T-helper 1 cell (primary cell): ENCODE results near the gene GP2.
A peak's percentile ranks its signal among the peaks of the same experiment; 100 is the strongest.

Experiments used
- DNase-seq, 5 donors: peaks; one replicate each; pipeline ENCODE4 v3.0.0-alpha.2; 2012 to 2020

The GP2 gene

DNA sequence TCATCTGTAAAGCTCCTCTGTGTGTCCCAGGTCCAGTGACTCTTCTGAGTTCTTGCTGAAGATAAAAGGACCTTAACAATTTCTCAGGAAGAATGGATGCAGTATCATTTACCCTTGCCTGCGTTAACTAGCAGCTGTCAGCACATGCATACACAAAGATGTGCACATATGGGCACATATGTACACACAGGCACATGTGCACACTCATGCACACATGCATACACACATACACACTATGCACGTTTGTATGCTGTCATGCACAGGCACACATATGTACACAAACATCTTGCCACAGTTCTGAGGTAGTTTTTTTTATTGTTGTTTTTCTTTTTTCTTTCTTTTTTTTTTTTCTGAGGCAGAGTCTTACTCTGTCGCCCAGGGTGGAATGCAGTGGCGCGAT is 24.9 kb downstream of the GP2 start:
- DNase-seq, result no peak

DNA sequence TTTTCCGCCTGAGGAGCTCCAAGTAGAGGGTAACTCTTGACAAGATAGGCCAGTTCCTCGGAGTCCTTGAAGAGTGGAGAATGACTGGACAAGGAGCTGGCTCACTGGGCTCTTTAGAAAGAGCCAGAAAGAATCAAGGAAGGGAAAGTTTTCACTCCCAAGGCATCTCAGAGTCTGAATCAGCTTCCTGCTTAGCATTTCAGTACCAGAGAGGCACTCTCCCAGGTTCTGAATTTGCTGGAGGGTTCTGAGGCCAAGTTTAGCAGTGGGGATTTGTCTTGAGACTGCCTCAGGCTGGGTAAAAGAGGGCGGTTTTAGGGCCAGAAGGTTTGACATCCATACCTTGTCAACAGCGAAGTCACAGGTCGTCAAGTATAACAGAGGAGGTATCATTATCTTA is 25.5 kb downstream of the GP2 start:
- no peak for DNase-seq

DNA sequence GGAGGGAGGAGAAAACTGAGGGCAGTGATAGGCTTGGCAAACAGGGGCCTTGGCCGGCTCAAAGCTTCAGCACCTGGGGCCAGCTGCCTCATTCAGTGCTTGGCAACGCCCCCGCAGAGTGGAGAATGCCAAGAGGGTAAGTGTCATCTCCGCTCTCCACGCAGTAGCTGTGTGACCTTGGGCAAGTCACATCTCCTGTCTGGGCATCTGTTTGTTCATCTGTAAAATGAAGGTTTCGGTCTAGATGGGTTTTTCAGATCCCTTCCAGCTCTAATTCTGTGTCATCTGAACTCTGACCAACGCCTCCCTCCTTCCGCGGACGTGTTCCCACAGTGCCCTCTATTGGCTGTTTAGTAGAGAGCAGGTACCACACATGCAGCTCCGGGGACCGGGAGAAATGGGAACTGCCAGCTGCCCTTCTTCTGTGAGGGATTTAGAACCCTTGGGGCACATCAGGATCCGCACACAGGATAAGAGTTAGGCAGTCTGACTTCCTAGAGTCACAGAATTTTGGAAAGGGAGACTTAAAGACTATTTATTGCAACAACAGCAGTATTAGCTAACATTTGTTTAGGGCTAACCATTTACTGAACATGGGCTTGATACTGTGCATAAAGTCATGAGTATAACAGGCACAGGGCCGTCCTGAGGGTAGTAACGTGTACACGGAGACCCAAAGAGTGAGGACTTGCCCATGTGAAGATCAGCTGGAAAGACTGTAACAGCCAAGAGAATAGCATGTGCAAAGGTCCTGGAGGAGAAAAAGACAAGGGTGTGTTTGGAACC is 26.8 kb downstream of the GP2 start:
- DNase-seq, result peak in 3 of 5 donors; percentile 6 to 30 (median 9)

DNA sequence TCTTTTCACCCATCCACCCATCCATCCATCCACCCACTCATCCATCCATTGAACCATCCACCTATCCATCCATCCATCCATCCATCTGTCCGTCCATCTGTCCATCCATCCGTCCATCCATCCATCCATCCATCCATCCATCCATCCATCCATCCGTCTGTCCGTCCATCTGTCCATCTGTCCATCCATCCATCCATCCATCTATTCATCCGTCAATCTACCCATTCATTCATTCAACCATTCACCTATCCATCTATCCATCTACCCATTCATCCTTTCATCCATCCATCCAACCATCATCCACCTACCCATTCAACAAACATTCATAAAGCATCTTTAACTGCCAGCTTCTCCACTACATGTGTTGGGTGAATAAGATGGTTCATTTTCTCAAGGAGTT is 28.9 kb downstream of the GP2 start:
- DNase-seq, result no peak

DNA sequence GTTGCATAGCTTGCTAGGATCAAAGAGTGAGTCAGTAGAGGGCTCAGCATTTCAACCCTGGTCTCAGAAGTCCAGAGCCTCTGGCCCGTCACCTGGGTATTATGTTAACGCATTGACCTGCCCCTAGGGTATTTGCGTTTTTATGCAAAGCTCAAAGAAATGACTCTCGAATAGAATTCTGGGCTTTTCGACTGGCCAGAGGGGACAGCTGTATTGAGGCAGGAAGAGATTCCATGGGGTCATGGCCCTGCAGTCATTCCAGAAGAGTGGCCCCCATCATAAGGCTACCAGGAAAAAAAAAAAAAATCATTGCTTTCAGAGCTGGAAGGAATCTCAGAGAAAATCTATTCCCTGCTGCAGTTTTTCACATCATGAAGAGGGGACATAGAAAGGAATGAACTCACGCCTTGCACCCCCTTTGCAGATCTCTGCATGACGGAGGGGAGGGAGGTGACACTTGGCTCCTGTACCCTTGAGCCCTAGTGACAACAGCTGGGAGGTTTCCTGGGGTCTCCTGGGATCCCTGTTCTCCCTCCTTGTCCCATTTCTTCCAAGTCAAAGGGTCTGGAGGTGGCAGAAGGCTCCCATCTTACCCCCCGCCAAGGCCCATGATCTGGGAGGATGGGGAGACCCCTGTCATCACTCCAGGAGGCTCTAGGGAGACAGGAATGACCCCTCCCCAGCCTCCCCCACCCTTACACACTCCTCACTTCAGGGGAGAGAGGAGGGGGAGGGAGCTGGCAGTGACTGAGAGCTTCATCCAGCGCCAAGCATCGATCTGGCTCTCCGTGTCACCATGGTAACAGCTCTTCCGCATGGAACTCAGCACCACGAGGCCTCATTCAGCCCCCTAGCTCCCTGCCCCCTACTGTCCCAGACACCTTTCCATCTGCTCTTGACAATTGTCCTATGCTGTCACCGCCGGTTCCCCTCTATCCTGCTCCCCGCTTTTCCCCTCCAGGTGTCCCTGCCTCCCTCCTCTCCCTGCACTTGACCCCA is 35.8 kb downstream of the GP2 start:
- DNase-seq, result no peak

DNA sequence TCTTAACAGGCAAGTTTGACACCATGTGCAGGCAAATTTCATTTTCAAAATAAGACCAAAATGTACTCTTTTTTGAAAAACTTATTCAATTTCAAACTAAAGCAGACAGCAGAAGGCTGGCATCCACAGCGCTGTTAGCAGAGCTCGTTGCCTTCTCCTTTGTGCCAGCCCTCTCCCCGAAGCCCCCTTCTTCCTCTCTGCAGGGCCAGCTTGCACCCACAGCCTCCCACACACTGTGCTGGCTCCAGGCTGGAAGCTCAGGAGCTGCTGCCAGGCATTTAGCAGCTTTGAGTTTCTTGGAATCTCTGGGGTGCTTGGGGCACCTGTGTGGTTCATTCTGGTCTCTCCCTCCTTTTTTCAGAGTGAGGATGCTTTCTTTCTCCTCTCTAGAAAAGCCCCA is 37.7 kb downstream of the GP2 start:
- no peak for DNase-seq

DNA sequence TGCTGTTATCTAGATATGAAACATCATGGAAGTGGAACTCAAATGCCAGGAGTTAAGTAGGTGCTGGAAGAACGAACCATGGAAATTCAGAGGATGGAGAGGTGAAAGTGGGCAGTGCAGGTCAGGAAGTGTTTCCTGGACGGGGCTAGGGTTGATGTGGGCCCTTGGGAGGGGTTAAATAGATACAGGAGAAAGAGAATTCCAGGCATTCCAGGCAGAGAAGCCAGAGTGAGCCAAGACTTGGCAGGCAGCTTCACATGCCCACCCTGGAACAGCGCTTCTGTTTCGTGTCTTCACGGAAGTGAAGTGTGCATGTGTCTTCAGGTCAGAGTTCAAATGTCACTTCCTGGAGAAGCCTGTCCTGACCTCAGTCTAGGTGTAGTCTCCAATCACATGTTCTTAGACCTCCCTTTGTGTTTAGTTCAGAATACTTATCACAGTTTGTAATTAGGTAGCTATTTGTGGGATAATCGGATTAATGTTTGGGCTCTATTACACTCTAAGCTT is 41.3 kb downstream of the GP2 start:
- DNase-seq, result no peak

DNA sequence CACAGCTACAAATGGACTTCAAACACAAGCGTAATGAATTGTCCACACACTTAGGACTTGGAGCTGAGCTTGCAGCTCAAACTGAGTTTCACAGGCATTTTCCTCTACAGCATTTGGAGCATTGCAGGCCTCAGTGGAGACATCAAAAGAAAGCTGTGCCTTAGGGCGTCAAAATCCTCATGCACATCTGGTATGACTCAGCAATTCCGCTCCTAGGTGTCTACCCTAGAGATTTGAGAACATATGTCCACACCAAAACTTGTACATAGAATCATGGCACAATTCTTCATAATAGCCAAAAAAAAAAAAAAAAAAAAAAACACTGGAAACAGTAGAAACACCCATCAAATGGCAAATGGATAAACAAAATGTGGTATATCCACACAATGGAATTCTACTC is 47.1 kb downstream of the GP2 start:
- DNase-seq, result no peak

DNA sequence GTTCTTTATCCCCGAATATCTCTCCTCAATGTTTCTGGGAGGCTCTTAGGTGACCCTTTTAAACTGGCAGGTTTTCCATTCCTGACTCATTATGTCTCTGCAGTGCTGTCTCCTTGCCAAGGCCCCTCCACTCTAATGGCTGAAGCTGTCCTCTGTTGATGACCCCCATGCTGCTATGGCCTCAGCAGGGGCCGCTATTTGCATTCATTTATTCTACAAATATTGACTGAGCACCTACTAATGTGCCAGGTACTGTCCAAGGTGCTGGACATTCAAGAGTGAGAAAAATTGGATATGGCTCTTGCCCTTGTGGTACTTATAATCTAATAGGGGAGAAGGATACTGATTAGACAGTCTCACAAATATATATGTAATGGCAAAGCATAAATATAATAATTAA is 55.4 kb downstream of the GP2 start:
- no peak for DNase-seq

DNA sequence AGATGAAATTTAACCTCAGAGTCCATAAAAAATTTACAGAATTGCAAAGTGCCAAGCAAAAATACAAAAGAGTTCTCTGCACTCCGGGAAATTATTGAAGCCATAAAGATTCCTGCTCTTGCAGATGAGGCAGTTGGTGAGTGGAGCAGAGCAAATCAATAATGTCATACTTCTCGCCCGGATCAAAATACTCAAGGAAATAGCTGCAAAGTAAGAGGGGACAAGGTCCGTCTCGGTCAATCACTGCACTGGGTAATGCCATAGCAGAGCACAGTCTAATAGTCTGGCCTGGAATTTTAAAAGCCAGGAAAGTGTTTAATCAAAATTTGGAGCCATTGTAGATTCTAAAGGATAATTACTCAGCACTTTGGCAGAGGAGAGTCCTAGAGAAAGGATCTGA is 58.9 kb downstream of the GP2 start:
- no peak for DNase-seq

DNA sequence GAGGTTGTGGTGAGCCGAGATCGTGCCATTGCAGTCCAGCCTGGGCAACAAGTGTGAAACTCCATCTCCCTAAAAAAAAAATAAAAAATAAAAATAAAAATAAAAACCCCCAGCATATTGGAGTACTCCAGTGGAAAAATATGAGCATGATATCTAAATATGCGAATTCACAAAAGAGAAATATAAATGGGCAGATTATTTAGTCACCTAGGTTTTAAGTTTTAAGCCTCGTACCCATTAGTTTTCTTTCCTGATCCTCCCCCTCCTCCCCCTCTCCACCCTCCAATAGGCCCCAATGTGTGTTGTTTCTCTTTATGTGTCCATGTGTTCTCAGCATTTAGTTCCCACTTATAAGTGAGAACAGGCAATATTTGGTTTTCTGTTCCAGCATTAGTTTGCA is 62.3 kb downstream of the GP2 start:
- no peak for DNase-seq

DNA sequence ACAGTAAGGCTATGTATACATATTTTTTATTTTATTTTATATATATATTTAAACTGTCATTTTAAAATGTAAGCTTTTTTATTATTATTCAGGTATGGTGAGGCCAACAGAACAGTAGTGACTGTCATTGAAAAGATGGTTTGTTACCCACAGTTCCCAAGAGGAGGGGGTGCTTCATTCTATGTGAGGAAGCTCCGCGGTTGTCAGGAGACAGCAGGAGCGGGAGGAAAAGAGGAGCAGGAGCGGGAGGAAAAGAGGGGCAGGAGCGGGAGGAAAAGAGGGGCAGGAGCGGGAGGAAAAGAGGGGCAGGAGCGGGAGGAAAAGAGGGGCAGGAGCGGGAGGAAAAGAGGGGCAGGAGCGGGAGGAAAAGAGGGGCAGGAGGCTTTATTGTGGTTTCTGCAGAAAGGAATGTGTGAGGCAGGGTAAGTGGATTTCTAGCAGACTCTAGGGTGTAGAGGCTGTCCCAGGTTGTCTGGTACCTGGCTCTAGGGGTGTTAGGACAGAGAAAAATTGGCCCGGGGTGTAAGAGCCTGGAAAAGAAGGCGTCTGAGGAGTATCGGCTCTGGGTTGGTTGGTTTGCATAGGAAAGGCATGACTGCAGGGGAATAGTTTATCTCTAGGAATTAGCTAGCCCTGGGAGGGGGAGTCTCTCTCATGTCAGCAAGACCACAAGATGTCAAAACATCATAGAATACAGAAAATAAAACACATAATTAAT is 64.0 kb downstream of the GP2 start:
- DNase-seq, result no peak

DNA sequence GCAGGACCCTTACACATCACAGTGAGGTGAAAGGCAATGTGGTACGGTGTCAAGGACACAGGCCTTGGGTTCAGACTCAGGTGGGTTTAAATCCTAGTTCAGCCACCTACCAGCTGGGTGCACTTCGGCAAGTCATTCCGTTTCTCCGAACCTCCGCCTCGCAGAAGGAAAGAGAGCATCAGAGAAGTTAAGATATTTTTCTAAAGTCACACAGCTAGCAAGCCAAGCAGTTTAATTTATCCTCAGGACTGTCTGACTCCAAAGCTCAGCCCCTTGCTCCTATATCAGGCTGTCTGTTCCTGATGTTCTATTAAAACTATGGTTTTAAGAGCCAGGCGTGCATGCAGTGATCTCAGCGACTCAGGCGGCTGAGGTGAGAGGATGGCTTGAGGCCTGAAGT is 65.1 kb downstream of the GP2 start:
- no peak for DNase-seq

DNA sequence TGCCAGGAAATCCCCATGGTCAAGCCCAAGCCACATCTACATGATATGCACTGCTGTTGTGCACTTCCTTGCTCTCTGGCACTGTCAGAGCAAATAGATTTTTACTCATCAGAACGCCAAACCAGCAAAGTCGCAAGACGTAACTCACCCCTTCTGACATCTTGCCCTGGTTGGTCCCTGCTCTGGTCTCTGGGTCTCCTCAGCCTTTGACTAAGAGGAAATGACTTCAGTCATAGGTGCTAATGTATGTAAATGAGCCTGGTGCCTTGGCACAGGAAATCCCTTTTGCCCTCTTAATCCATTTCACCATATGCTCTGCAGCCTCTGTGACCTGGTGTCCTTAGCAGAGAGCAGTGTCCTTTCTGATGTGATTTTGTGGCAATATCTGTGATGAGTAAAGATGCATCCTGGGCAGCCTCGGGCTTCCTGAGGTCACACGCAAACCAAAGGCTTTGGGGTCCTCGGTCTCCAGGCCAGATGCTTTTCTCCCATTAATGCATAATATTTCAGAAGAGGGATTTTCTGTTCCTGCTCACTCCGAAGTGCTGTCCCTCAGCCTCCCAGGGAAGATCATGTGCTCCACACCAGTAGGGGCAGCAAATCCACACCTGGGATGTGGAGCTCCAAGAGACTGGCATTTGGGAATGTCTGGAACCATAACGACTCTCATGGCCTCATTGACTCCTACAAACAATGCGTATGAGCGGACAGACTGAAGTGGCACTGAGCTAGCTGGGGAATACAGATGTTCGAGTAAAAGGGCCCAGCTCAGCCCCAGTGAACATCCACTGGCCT is 66.9 kb downstream of the GP2 start:
- DNase-seq, result no peak
